NCI-H82 (cell line): Measurements from ENCODE around the gene MUC22.
"Not testable (repeated sequence)": the region's sequence is repeated elsewhere in the genome, so short reads cannot be mapped to it uniquely, and the experiment has no call there.

Experiments
- DNase-seq: peaks from one replicate; lab custom pipeline; 2025; lab: John Stamatoyannopoulos, UW

MUC22 gene

DNA sequence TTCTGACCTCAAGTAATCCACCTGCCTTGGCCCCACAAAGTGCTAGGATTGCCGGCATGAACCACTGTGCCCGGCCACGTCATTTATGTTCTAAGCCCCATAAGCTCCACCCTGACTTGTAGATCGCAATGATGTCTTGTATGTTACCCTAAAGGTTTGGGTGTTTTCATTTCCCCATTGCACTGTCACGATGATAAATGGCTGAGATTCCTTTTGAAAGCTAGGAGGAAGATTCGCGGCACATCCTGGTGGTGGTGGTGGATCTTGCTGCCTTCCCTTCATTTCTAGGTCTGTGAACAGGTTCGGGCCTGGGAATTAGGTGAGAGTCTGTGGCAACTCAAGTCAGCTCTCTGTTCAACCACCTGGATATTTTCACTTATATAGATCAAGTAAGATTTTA, 28.3 kb downstream of the MUC22 start:
- DNase-seq: no peak

DNA sequence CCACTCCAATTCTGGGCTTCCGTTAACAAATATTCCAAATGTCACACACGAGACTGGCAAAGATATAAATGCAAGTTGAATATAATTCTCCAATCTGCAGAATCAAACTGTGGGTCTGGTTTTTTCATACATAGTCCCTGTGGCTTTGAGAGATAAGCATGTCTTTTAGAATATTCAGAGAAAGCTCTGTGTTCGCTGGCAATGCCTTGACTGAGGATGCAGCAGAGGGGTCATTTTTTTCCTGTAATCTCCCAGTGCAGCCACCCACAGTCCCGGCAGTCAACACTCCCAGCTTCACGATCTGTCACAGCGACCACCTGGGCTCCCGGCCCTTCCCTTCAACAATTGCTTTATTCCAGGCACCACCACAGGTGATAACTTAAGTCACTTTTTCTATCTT, 30.5 kb downstream of the MUC22 start:
- no peak for DNase-seq

DNA sequence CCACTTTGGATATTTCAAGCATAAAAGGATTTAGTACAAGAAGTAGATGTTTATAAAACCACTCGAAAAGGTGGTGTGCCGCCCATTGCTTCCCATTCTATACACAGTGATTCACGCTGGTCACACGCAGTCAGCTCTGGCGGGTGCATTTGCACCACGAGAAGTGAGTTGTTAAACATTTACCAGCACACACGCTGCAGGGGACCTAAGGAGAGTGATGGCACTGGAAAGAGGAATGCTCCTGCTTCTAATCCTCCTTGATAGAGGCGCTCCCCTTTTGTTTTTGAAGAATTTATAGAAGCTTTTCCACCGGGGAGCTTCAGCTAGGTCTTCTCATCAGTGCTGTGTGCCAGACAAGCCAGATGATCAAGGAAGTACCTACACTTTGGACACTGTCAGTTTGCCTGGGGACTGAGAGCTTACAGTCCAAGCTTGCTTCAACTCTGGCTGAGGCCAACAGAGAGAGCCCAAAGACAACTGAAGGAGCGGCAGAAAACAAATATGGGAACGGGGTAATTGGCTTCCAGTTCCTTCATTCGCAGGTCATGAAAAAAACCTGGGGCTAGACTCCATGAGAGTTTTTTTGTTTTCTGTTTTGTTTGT, 31.2 kb downstream of the MUC22 start:
- no peak for DNase-seq

DNA sequence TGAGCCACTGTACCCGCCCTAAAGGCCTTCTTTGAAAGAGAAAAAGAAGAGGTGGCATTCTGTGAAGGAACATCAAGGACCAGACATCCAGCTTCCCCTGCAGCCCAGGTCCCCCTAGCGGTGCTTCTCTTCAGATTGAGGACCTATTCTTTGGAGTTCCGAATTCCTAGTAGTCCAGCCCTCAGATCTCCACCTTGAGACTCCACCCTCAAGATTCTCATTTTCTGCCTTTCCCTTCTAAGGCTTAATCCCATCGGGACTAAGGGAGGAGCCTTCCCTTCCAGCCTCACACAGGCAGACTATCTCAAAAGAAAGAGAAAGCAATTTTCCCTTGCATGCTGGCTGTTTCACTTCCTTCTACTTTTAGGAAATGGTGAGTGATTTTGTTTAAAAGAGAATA, 32.5 kb downstream of the MUC22 start:
- peak; percentile 59 for DNase-seq

DNA sequence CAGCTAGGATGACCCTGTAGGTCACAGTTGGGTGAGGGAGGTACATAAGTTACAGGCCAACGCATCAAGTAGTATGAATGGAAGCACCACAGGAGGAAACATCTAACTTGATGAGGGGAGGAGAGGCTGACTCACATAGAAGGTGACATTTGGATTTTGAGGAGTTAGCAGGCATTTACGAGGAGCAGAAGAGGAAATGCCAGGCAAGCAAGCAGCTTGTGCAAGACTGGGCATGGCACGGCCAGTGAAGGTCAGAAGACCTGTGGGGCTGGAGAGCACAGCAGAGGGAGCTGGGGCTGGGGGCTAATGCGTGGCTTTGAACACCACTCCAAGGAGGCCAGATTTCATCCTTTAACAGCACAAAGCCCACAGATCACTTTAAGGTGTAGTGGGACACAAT, 37.8 kb downstream of the MUC22 start:
- no peak for DNase-seq

DNA sequence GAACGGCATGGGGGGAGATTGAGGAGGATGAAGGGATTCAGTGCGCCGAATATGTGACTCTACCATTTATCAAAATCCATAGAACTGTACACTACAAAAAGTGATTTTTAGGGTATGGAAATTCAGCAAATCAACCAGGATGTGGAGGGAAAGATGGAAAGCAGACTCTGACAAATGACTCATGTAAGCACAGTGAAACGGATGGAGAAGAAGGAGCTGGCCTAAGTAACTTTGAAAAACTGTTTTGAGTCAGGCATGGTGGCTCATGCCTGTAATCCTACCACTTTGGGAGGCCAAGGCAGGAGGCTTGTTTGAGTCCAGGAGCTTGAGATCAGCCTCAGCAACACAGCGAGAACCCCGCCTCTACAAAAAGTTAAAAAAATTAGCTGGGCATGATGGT, 39.2 kb downstream of the MUC22 start:
- no peak for DNase-seq

DNA sequence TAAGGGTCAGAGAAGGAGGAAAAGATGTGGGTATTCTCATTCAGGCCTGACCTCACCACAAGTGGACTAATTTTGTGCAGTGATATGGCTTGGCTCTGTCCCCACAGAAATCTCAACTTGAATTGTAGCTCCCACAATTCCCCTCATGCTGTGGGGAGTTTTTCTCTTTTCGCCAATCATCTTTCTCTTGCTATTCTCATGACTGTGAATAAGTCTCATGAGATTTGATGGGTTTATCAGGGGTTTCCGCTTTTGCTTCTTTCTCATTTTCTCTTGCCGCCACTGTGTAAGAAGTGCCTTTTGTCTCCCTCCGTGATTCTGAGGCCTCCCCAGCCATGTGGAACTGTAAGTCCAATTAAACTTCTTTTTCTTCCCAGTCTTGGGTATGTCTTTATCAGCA, 42.9 kb downstream of the MUC22 start:
- not testable (repeated sequence) for DNase-seq

DNA sequence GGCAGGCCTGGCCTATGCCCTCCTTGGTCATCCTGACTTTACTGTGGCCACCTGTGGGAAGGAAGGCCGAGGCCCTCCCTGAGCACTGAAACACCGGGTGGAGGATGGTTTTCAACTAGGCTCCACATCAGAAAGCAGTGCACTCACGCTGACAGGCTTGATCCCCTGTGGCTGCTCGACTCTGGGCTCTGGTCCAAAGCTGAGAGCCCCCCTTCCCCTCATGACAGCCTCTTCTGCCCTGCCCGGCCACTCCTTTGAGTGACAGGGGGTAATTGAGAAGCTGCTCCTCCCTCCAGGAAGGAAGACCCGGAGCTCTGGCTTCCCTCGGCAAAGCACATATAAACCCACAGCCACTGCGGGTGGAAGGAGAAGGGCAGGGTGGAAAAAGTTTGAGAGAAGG, 43.6 kb downstream of the MUC22 start:
- DNase-seq: peak; percentile 26

DNA sequence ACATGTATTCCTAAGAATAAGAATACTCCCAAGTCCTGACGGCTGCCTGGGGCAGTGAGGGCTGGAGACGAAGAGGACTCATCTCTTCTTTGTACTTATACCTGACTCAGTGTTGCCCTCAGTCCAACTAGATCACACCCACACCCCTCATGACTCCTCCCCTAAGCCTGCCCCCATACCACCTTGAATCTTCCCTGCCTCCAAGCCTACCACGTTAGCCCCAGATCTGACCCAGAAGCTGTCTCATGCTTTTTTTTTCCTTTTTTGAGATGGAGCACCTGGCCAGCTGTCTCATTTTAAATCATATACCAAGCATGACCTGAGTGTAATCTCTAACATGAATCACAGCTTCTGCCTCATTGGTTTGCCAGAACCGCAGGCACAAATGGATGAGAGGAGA, 45.2 kb downstream of the MUC22 start:
- DNase-seq: no peak

DNA sequence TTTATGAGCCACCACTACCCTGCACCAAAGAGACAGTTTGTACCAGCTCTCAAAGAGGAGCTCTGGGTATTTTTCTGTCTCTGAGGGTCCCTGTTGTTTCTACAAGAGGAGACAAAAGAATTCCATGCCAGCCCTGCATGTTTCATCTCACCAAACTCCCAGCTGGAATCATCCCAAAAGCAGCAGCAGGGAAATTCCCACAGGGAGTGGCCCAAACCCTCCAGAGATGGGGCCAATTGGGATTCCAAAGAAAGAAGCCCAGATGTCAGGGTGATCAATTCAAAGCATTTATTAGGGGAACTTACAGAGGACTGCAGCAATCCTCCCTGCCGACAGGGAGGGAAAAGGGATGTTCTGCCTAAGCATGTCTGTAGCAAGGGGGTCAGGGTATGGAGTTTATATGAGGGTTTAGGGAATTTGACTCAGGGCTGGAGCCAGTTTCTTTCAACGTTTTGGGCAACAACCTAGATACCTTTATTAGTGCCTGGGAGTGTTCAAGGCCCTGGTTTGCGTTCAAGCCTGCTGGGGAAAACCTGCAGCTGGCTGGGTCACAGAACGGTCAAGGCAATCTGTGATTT, 47.2 kb downstream of the MUC22 start:
- DNase-seq: no peak

DNA sequence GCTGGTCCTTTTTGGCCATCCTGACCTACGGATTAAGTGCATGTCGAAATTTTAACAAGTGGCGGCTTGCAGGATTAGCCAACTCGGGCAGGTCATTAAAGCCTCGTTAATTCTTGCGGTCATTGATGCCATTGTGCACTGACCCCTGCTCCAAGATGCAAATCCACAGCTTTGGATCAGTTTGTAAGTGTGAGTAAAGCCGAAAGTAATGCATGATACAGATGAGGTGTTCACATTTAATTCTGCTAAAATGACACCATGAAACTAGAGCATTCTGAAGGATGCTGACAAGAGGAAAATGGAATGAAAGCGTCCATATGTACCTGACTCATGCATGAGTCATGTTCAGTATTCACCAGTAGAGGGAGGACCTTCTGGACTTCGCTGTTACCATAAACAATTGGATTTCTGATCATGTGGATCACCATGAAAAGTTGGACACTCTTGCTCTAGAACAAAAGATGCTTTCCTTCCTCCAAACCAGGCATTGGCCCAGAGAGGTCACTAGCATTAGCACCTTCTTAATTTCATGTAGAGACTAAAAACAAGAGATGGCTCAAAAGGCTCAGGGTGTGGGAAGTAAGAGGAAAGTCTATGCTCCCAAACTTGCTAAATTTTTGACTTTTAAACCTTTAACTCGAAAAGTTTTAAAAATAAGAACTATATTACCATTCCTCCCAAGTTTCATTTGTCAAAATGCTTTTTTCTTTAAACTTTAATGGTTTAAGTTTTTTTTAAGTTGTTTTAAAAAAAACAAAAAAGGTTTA, 48.0 kb downstream of the MUC22 start:
- peak; percentile 59 for DNase-seq

DNA sequence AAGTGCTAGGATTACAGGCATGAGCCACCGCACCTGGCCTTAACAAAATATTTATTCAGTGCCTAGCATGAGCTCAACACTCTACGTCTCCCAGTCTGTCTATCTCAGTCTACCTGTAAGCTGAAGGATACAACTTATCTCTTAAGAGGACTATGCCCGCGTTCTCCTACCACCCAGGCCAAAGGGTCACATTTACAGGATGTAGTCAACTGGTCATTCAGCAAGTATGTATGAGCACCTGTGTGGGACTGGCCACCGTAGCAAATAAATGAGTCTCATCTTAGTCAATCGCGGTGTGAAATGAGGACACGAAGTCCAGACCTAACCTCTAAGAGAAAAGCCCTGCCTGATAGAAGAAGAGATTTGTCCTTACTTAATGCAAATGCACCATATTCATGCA, 49.9 kb downstream of the MUC22 start:
- DNase-seq: no peak

DNA sequence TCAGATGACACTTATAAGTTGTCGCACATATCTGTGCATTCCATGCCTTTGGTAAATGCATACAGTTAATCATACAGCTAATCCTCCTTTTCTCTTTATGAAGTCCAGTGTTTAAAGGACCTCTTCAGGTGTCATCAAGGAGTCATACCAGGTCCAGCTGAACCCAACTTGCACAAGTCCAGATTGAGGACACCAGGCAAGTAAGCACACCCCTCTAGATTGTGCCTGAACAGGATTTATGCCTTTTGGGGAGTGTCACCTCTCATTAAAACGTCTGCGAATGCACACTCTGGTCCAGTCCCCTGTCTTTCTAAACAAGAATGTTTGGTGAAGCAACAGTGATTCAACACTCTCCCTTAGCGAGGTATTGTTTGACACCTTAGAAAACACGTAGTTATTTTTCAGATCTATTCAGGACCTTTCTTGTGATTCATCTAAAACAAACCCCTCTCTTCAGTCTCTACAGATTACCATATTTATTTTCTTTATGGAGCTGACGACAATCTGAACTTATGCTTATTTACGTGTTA, 53.7 kb downstream of the MUC22 start:
- no peak for DNase-seq

DNA sequence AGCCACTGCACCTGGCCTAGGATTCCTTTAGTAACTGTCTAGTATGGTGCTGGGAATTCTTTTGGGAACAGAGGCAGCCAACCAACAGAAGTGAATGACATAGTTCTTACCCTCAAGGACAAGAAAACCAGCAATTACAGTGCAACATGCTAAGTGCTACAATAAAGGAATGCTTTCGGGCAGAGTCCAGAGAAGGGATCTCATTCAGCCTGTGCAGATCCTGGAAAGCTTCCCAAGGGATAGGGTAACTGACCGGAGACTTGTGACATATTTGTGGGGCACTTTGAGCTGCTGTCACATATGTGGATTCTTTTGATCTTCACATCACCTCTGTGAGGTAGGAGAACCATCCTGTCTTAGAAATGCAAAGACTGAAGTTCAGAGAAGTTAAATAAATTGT, 55.3 kb downstream of the MUC22 start:
- DNase-seq: no peak

DNA sequence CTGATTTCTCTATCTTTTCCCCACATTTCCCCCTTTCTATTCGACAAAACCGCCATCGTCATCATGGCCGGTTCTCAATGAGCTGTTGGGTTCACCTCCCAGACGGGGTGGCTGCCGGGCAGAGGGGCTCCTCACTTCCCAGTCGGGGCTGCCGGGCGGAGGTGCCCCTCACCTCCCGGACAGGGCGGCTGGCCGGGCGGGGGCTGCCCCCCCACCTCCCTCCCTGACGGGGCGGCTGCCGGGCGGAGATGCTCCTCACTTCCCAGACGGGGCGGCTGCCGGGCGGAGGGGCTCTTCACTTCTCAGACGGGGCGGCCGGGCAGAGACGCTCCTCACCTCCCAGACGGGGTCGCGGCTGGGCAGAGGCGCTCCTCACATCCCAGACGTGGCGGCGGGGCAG, 56.8 kb downstream of the MUC22 start:
- not testable (repeated sequence) for DNase-seq

DNA sequence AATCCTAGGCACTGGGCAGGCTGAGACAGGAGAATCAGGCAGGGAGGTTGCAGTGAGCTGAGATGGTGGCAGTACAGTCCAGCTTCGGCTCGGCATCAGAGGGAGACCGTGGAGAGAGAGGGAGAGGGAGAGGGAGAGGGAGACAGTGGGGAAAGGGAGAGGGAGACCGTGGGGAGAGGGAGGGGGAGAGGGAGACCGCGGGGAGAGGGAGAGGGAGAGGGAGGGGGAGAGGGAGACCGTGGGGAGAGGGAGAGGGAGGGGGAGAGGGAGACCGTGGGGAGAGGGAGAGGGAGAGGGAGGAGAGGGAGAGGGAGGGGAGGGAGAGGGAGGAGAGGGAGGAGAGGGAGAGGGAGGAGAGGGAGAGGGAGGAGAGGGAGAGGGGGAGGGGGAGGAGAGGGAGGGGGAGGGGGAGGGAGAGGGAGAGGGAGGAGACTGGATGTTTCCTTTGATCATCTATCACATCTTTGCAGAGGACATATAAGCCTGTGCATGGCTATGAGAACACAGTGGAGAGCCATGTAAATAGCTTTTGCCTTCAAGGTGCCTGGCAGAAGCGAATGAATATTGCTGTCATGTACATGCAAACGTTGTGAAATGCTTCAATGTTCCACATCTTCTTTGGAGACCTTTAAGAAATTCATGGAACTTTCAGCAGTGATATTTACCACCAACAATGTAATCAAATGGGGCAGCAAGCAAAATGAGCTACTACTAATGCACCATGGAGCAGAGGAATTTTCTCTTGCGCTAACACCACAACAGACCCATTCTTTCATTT, 57.8 kb downstream of the MUC22 start:
- not testable (repeated sequence) for DNase-seq

DNA sequence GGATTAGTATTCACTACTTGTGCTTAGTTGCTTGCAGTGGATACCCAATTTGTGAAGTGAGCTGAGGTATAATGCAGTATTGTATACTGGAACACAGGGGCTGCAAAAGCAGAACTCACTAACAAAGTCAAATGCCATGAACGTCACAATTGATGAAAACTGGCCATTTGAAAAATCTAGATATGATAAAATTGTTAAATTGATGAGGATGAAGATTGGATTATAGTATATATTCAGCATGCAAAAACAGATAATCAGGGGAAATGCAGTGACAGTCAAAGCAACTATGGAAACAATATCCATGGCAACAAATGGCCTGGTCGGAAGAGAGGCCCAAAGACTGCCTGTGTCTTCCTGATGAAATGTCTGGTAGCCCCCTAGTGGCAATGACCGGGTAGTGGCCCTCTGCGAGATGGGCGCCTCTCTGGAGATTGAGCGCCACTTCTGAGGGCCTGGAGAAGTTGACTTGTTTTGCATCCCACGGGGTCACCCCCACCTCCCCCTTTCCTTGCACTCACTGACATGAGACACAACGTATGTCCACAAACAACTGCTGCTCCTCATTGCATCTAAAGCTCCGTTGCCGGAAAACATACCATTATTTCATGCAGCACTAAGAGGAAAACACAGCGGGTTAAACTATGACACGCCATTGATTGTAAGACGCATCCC, 58.5 kb downstream of the MUC22 start:
- DNase-seq: peak; percentile 83

DNA sequence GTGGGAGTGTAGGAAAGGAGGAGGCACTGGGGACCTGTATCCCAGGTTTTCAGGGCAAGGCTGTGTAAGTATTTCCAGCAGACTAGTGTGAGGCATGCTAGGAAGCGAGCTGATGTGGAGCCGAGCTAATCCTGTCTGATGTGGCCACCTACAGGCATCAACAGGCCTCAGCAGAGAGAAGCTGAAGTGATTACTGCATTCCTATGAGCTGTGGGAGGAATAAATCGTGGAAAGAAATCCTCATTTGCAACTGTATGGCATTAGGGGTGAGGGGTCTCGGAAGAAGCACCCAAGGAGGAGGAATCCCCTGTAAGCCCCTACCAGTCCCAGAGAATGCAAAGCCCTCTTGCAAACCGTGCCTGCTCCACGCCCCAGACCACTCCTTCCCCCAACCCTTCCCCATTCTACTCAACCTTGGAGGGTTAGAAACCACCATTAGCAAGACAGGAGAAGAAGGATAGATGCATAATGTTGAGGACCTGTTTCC, 60.5 kb downstream of the MUC22 start:
- peak; percentile 69 for DNase-seq

DNA sequence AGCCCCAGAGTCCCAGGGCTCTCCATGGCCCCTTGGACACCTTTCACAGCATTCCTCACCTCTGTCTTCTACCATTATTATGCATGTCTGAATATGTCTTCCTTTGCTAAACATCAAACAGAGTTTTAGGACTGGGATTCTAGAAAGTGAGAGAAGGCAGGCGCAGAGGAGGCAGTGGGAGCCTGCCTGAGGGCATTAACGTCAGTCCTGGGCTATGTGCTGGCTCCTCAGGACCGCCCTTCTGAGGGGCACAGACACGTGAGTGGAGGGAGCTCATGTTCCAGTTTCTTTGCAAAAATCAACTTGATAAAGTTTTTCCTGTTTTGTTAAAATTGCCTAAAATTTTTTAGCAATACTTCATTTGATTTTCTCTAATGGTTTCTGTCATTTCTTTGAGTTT, 64.1 kb downstream of the MUC22 start:
- no peak for DNase-seq

DNA sequence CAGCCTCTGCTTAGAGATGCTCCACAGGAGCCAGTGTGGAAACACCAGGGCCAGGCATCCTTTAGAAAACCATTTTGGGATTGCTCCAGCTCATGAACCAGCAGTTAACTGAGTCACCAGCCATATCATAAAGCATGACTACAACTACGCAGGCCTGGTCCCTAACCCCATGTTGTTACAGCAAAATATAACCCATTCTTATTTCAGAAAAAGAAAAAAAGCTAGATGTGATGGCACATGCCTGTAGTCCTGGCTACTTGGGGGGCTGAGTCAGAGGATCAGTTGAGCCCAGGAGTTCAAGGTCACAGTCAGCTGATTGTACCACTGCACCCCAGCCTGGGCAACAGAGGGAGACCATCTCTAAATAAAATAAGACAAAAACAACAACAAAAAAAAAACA, 65.3 kb downstream of the MUC22 start:
- no peak for DNase-seq

DNA sequence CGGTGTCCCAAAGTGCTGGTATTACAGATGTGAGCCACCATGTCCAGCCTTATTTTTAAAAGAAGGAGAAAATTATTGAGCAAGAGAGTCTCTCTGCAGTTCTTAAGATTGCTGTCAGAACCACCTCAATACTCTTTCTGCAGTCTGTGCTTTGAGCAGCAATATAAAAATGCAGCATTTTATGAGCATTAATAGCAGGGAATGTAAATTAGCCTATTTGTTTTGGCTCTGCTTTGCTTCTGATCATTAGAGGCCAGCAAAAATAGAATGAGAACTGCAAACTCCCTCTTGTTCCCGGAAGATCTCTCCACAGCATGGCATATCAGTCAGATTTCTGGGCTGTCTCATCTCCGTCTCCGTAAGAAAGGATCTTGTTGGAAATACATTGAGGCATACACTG, 66.3 kb downstream of the MUC22 start:
- DNase-seq: no peak
